ENCODE measurements around the gene DNAJC12.

DNA sequence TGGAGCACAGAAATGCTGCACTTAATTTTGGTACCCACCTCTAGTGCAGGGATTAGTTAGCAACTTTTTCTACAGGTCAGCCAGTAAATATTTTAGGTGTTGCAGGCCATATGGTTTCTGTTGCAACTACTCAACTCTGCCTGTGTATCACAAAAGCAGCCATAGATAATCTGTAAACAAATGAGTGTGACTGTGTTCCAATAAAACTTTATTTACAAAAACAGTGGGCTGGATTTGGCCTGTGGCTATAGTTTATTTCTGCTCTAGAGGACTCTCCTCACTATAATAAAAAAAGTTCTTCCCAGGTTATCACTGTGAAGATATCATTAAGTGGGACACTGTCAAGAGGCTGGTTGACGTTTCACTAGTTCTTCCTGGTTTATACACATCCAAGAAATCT is 65.8 kb downstream of the DNAJC12 start:
- TF ChIP-seq CTCF (IDR thresholded peaks at IDR 0.05; ENCODE audit: control extremely low read depth in 1 of 3, insufficient read depth in 1 of 3, low read depth in 1 of 3, low read length in 3 of 3), result no peak
- TF ChIP-seq TCF12 (IDR thresholded peaks at IDR 0.05; ENCODE audit: low read depth, low read length), result no peak
- TF ChIP-seq POU5F1 (IDR thresholded peaks at IDR 0.05; ENCODE audit: low read depth, low read length), result no peak
- no peak for TF ChIP-seq POLR2AphosphoS5 (IDR thresholded peaks at IDR 0.05; ENCODE audit: low read depth, low read length)
